Measurements from ENCODE around the gene COLEC11. TPM values are rescaled to one million over a fixed set of nuclear protein-coding genes. Genes with fewer than 3 reads are reported as not detected.

Gene COLEC11
- total RNA-seq, 1 experiment from 2014 or later = 1.3 TPM

DNA sequence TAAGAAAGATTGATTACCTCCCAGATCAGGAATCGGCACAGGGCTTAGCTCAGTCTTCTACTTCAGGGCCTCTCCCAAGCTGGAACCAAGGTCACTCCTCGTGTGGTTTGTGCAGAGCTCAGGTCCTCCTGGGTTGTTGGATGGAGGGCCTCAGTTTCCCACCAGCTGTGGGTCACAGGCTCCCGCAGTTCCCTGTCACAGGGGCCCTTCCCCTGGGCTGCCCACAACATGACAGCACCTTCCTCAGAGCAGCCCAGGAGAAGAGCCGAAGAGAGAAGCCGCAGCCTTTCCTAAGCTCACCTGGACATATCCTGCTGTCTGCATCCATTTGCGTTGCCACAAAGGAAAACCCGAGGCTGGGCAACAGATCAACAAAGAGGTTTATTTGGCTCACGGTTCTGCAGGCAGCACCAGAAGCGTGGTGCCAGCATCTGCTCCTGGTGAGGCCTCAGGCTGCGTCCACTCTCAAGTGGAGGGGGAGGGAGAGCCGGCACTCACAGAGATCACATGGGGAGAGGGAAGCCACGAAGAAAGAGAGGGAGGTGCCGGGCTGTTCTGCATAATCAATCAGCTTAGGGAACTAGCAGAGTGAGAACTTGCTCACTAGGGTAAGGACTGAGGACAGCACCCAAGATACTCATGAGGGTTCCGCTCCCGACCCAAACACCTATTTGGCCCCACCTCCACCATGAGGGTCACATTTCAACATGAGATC is 50.1 kb downstream of the COLEC11 start:
- no peaks in the 10 kb centered on the region for H3K4me1 Mint-ChIP-seq
- no peaks in the 10 kb centered on the region for H3K9me3 Mint-ChIP-seq
- DNase-seq (ENCODE audit: low spot score) (peak; percentile 9), ATAC-seq (no peak)
- no peaks in the 10 kb centered on the region for H3K36me3 Mint-ChIP-seq
- POLR2A ChIA-PET = no interaction called here
- H3K4me3 Mint-ChIP-seq = no peak overlapping the region
- no peaks in the 10 kb centered on the region for H3K27me3 Mint-ChIP-seq (ENCODE audit: low read depth)
- TF ChIP-seq, protein P1, sequence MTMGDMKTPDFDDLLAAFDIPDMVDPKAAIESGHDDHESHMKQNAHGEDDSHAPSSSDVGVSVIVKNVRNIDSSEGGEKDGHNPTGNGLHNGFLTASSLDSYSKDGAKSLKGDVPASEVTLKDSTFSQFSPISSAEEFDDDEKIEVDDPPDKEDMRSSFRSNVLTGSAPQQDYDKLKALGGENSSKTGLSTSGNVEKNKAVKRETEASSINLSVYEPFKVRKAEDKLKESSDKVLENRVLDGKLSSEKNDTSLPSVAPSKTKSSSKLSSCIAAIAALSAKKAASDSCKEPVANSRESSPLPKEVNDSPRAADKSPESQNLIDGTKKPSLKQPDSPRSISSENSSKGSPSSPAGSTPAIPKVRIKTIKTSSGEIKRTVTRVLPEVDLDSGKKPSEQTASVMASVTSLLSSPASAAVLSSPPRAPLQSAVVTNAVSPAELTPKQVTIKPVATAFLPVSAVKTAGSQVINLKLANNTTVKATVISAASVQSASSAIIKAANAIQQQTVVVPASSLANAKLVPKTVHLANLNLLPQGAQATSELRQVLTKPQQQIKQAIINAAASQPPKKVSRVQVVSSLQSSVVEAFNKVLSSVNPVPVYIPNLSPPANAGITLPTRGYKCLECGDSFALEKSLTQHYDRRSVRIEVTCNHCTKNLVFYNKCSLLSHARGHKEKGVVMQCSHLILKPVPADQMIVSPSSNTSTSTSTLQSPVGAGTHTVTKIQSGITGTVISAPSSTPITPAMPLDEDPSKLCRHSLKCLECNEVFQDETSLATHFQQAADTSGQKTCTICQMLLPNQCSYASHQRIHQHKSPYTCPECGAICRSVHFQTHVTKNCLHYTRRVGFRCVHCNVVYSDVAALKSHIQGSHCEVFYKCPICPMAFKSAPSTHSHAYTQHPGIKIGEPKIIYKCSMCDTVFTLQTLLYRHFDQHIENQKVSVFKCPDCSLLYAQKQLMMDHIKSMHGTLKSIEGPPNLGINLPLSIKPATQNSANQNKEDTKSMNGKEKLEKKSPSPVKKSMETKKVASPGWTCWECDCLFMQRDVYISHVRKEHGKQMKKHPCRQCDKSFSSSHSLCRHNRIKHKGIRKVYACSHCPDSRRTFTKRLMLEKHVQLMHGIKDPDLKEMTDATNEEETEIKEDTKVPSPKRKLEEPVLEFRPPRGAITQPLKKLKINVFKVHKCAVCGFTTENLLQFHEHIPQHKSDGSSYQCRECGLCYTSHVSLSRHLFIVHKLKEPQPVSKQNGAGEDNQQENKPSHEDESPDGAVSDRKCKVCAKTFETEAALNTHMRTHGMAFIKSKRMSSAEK (CRISPR knock-in tag; IDR thresholded peaks at IDR 0.05; ENCODE audit: borderline replicate concordance) = no peak
- no peak for TF ChIP-seq NFYB (CRISPR knock-in tag; conservative IDR thresholded peaks at IDR 0.05; ENCODE audit: low read depth)
- TF ChIP-seq, protein P2, sequence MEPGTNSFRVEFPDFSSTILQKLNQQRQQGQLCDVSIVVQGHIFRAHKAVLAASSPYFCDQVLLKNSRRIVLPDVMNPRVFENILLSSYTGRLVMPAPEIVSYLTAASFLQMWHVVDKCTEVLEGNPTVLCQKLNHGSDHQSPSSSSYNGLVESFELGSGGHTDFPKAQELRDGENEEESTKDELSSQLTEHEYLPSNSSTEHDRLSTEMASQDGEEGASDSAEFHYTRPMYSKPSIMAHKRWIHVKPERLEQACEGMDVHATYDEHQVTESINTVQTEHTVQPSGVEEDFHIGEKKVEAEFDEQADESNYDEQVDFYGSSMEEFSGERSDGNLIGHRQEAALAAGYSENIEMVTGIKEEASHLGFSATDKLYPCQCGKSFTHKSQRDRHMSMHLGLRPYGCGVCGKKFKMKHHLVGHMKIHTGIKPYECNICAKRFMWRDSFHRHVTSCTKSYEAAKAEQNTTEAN (CRISPR knock-in tag; IDR thresholded peaks at IDR 0.05) = no peak
- TF ChIP-seq ZNF121 (CRISPR knock-in tag; IDR thresholded peaks at IDR 0.05) = no peak
- TF ChIP-seq, protein P3, sequence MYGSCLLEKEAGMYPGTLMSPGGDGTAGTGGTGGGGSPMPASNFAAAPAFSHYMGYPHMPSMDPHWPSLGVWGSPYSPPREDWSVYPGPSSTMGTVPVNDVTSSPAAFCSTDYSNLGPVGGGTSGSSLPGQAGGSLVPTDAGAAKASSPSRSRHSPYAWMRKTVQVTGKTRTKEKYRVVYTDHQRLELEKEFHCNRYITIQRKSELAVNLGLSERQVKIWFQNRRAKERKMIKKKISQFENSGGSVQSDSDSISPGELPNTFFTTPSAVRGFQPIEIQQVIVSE (CRISPR knock-in tag; IDR thresholded peaks at IDR 0.05; ENCODE audit: borderline replicate concordance) = no peak
- no peak for TF ChIP-seq ZNF671 (CRISPR knock-in tag; IDR thresholded peaks at IDR 0.05)
- TF ChIP-seq, protein P4, sequence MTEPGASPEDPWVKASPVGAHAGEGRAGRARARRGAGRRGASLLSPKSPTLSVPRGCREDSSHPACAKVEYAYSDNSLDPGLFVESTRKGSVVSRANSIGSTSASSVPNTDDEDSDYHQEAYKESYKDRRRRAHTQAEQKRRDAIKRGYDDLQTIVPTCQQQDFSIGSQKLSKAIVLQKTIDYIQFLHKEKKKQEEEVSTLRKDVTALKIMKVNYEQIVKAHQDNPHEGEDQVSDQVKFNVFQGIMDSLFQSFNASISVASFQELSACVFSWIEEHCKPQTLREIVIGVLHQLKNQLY (CRISPR knock-in tag; IDR thresholded peaks at IDR 0.05) = no peak
- no peak for TF ChIP-seq CREM (CRISPR knock-in tag; IDR thresholded peaks at IDR 0.05)
- no peak for TF ChIP-seq TEAD1 (CRISPR knock-in tag; IDR thresholded peaks at IDR 0.05)
- TF ChIP-seq, protein P5, sequence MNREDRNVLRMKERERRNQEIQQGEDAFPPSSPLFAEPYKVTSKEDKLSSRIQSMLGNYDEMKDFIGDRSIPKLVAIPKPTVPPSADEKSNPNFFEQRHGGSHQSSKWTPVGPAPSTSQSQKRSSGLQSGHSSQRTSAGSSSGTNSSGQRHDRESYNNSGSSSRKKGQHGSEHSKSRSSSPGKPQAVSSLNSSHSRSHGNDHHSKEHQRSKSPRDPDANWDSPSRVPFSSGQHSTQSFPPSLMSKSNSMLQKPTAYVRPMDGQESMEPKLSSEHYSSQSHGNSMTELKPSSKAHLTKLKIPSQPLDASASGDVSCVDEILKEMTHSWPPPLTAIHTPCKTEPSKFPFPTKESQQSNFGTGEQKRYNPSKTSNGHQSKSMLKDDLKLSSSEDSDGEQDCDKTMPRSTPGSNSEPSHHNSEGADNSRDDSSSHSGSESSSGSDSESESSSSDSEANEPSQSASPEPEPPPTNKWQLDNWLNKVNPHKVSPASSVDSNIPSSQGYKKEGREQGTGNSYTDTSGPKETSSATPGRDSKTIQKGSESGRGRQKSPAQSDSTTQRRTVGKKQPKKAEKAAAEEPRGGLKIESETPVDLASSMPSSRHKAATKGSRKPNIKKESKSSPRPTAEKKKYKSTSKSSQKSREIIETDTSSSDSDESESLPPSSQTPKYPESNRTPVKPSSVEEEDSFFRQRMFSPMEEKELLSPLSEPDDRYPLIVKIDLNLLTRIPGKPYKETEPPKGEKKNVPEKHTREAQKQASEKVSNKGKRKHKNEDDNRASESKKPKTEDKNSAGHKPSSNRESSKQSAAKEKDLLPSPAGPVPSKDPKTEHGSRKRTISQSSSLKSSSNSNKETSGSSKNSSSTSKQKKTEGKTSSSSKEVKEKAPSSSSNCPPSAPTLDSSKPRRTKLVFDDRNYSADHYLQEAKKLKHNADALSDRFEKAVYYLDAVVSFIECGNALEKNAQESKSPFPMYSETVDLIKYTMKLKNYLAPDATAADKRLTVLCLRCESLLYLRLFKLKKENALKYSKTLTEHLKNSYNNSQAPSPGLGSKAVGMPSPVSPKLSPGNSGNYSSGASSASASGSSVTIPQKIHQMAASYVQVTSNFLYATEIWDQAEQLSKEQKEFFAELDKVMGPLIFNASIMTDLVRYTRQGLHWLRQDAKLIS (CRISPR knock-in tag; IDR thresholded peaks at IDR 0.05; ENCODE audit: borderline replicate concordance) = no peak
- no peak for TF ChIP-seq NFATC4 (CRISPR knock-in tag; IDR thresholded peaks at IDR 0.05)
- no peak for TF ChIP-seq ETV6 (CRISPR knock-in tag; IDR thresholded peaks at IDR 0.05)
- TF ChIP-seq, protein P6, sequence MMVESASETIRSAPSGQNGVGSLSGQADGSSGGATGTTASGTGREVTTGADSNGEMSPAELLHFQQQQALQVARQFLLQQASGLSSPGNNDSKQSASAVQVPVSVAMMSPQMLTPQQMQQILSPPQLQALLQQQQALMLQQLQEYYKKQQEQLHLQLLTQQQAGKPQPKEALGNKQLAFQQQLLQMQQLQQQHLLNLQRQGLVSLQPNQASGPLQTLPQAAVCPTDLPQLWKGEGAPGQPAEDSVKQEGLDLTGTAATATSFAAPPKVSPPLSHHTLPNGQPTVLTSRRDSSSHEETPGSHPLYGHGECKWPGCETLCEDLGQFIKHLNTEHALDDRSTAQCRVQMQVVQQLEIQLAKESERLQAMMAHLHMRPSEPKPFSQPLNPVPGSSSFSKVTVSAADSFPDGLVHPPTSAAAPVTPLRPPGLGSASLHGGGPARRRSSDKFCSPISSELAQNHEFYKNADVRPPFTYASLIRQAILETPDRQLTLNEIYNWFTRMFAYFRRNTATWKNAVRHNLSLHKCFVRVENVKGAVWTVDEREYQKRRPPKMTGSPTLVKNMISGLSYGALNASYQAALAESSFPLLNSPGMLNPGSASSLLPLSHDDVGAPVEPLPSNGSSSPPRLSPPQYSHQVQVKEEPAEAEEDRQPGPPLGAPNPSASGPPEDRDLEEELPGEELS (CRISPR knock-in tag; IDR thresholded peaks at IDR 0.05) = no peak
- no peak for TF ChIP-seq KAT7 (CRISPR knock-in tag; IDR thresholded peaks at IDR 0.05; ENCODE audit: borderline replicate concordance)
- TF ChIP-seq ELF4 (CRISPR knock-in tag; IDR thresholded peaks at IDR 0.05; ENCODE audit: low read depth) = no peak
- no peak for TF ChIP-seq FOXK1 (CRISPR knock-in tag; IDR thresholded peaks at IDR 0.05)
- no peak for TF ChIP-seq PRRX2 (CRISPR knock-in tag; IDR thresholded peaks at IDR 0.05)
- TF ChIP-seq, protein P7, sequence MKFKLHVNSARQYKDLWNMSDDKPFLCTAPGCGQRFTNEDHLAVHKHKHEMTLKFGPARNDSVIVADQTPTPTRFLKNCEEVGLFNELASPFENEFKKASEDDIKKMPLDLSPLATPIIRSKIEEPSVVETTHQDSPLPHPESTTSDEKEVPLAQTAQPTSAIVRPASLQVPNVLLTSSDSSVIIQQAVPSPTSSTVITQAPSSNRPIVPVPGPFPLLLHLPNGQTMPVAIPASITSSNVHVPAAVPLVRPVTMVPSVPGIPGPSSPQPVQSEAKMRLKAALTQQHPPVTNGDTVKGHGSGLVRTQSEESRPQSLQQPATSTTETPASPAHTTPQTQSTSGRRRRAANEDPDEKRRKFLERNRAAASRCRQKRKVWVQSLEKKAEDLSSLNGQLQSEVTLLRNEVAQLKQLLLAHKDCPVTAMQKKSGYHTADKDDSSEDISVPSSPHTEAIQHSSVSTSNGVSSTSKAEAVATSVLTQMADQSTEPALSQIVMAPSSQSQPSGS (CRISPR knock-in tag; IDR thresholded peaks at IDR 0.05; ENCODE audit: borderline replicate concordance, low read depth) = no peak
- H3K27ac Mint-ChIP-seq = no peak overlapping the region
- CTCF ChIA-PET = no interaction called here
